Caki2 (cell line): Measurements from ENCODE around the gene POLR2E. TPM values are rescaled to one million over a fixed set of nuclear protein-coding genes. Genes with fewer than 3 reads are reported as not detected.
A peak's percentile ranks its signal among the peaks of the same experiment; 100 is the strongest.

Source experiments
- DNase-seq: peaks from one replicate; pipeline ENCODE4 v3.0.0-alpha.2; 2015; ENCODE audit warnings: low read depth
- in situ Hi-C: cut with HindIII; loops from 2 replicates; pipeline ENCODE4 v1.10.0; 2016; ENCODE audit warnings: low sequenced_read_pairs, low pct_unique_long_range_greater_than_20kb, mixed read lengths
- total RNA-seq: library from RNA; depleted of rRNA; stranded (reverse); fragments of >200 nt; shearing (Covaris generic); gene quantifications from 2 replicates; pipeline ENCODE4 v1.2.3, GENCODE V29; 2014; ENCODE audit warnings: low replicate concordance

The POLR2E gene
- total RNA-seq, 1 experiment from 2014 or later, result 180 TPM

GRCh38 chr19:1104311-1105007 lies 9.3 kb upstream of the POLR2E start:
- in situ Hi-C loops, result no loop called here
- peak; percentile 63 for DNase-seq

- in situ Hi-C loops, result no loop called here
- DNase-seq, result peak; percentile 97
Observed at GRCh38 chr19:1103708-1104310, 8.6 kb upstream of the POLR2E start, which contains the start of gene GPX4. Gene GPX4, plus strand, starts transcription at chr19:1103994. Its CDS starts 50 bp downstream, at chr19:1104044.

GRCh38 chr19:1103132-1103707 lies 8.0 kb upstream of the POLR2E start:
- no peak for DNase-seq

GRCh38 chr19:1102407-1103131 lies 7.4 kb upstream of the POLR2E start:
- peak; percentile 94 for DNase-seq
- in situ Hi-C loops, result no loop called here

More at GRCh38 chr19:1103132-1103707, 8.0 kb upstream of the POLR2E start:
- in situ Hi-C loops, result no loop called here

GRCh38 chr19:1101337-1101698 lies 6.1 kb upstream of the POLR2E start:
- in situ Hi-C loops, result no loop called here
- DNase-seq, result no peak

- peak; percentile 73 for DNase-seq
- in situ Hi-C loops, result no loop called here
Observed at GRCh38 chr19:1098177-1099051, 3.2 kb upstream of the POLR2E start.

GRCh38 chr19:1097810-1098176 lies 2.6 kb upstream of the POLR2E start:
- no peak for DNase-seq
- in situ Hi-C loops, result no loop called here

- DNase-seq, result no peak
Observed at GRCh38 chr19:1094655-1094977, 559 bp downstream of the POLR2E start.

GRCh38 chr19:1093811-1094553 lies 1.2 kb downstream of the POLR2E start:
- in situ Hi-C loops, result no loop called here
- DNase-seq, result no peak

More at GRCh38 chr19:1094655-1094977, 559 bp downstream of the POLR2E start:
- in situ Hi-C loops, result no loop called here

GRCh38 chr19:1093330-1093729 lies 1.8 kb downstream of the POLR2E start:
- DNase-seq, result no peak
- in situ Hi-C loops, result no loop called here

GRCh38 chr19:1091544-1092175 lies 3.5 kb downstream of the POLR2E start:
- in situ Hi-C loops, result no loop called here
- DNase-seq, result no peak

GRCh38 chr19:1090731-1091543 lies 4.2 kb downstream of the POLR2E start:
- DNase-seq, result no peak
- in situ Hi-C loops, result no loop called here

- in situ Hi-C loops, result no loop called here
- no peak for DNase-seq
Observed at GRCh38 chr19:1089891-1090290, 5.3 kb downstream of the POLR2E start.

GRCh38 chr19:1089126-1089771 lies 5.9 kb downstream of the POLR2E start:
- no peak for DNase-seq
- in situ Hi-C loops, result no loop called here

GRCh38 chr19:1088416-1089010 lies 6.7 kb downstream of the POLR2E start:
- in situ Hi-C loops, result no loop called here
- DNase-seq, result no peak
